Transverse colon (tissue), 4 donors: ENCODE results near the gene ZIC4. TPM values are rescaled to one million over a fixed set of nuclear protein-coding genes. Genes with fewer than 3 reads are reported as not detected.

ENCODE experiments used
- DNase-seq: peaks from one replicate; pipeline ENCODE4 v3.0.0-alpha.2; 2019
- H3K27ac ChIP-seq, 4 donors: fragments of 200-600 bp; sonication (generic); 2 replicates each; pipeline ENCODE4 v1.5.1; 2016 to 2018; ENCODE audit warnings: inconsistent platforms in 4 of 4
- H3K27me3 ChIP-seq: fragments of 200-600 bp; sonication (generic); 2 replicates; pipeline ENCODE4 v1.5.1; 2017; ENCODE audit warnings: inconsistent platforms
- H3K36me3 ChIP-seq, 4 donors: fragments of 200-600 bp; sonication (generic); 2 replicates each; pipeline ENCODE4 v1.5.1; 2017 to 2019; ENCODE audit warnings: inconsistent platforms in 4 of 4
- H3K4me1 ChIP-seq, 4 donors: fragments of 200-600 bp; sonication (generic); 2 replicates each; pipeline ENCODE4 v1.5.1; 2017 to 2020; ENCODE audit warnings: inconsistent platforms in 4 of 4
- H3K4me3 ChIP-seq, 4 donors: fragments of 200-600 bp; sonication (generic); 1 replicate in 1 of 4; 2 replicates in 3 of 4; pipeline versions ENCODE4 v1.5.1 to v1.6.1; 2017 to 2019; ENCODE audit warnings: inconsistent platforms in 4 of 4
- H3K9me3 ChIP-seq, 2 donors: fragments of 200-600 bp; sonication (generic); 2 replicates each; pipeline ENCODE4 v1.5.1; 2017 to 2019; ENCODE audit warnings: inconsistent platforms in 2 of 2
- CTCF ChIP-seq, 5 experiments: fragments of 200-600 bp in 3 of 5; fragments of 450-650 bp in 2 of 5; sonication (generic) in 3 of 5; IDR thresholded peaks; 1 replicate in 2 of 5; 2 replicates in 3 of 5; pipeline ENCODE4 v1.5.1; 2016 to 2017; ENCODE audit warnings: antibody characterized with exemption in 5 of 5, inconsistent platforms in 3 of 5, mild to moderate bottlenecking in 2 of 5, moderate library complexity in 1 of 5
- EP300 ChIP-seq: sonication (generic); formaldehyde crosslinking; IDR thresholded peaks from one replicate; pipeline ENCODE4 v1.6.1; 2017; ENCODE audit warnings: antibody characterized with exemption, low read depth
- POLR2A ChIP-seq: fragments of 450-650 bp; IDR thresholded peaks from one replicate; pipeline ENCODE4 v1.6.1; 2016; ENCODE audit warnings: antibody characterized with exemption, mild to moderate bottlenecking, moderate library complexity
- POLR2AphosphoS5 ChIP-seq, 3 donors: sonication (generic); formaldehyde crosslinking; IDR thresholded peaks; one replicate each; pipeline ENCODE4 v1.6.1; 2016; ENCODE audit warnings: antibody characterized with exemption in 3 of 3
- WGBS, 2 donors: methylation state at CpG; one replicate each; pipeline ENCODE4 v1.1.5; 2018; ENCODE audit warnings: low coverage in 1 of 2; 5-methylcytosine and 5-hydroxymethylcytosine counted together
- in situ Hi-C, 4 donors: fragments of 200-750 bp; cut with MboI; loops; one replicate each; pipeline versions ENCODE4 v1.15.0 to v1.15.1; 2017; ENCODE audit warnings: low sequenced_read_pairs in 3 of 4, low pct_ligation_motif_present in 1 of 4, low pct_unique_long_range_greater_than_20kb in 1 of 4
- intact Hi-C: fragments of 100-400 bp; cut with DNase I; formaldehyde crosslinking; loops from one replicate; pipeline ENCODE4 v1.15.1; 2023; ENCODE audit warnings: low total_unique reads
- total RNA-seq, 4 donors: library from RNA; depleted of rRNA; stranded (reverse); fragments of >200 nt; gene quantifications; one replicate each; pipeline ENCODE4 v1.1.0, GENCODE V29; 2016

The ZIC4 gene
- total RNA-seq, 4 donors from 2014 or later: not detected

DNA sequence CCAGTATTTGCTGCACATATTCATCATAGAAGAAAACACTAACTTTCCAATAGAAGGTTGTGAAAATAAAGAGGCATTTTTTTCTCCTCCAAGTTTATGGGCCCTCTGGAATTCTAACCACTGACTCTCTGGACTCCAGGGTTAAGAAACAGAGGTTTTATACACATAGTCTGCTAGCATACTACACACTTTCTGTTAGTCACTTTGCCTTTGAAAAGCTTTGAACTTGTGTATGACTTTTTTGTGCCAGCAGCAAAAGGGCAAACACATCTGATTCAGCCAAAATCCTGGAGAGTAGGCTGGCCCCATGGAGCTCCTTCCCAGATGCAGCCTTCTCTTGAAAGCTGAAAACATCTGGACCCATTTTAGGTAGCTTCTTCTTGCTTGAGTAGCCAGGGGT is 6.2 kb downstream of the ZIC4 start:
- in situ Hi-C loops: no loop called here
- no peak for DNase-seq
- H3K9me3 ChIP-seq: no peaks in the 10 kb centered on the region

DNA sequence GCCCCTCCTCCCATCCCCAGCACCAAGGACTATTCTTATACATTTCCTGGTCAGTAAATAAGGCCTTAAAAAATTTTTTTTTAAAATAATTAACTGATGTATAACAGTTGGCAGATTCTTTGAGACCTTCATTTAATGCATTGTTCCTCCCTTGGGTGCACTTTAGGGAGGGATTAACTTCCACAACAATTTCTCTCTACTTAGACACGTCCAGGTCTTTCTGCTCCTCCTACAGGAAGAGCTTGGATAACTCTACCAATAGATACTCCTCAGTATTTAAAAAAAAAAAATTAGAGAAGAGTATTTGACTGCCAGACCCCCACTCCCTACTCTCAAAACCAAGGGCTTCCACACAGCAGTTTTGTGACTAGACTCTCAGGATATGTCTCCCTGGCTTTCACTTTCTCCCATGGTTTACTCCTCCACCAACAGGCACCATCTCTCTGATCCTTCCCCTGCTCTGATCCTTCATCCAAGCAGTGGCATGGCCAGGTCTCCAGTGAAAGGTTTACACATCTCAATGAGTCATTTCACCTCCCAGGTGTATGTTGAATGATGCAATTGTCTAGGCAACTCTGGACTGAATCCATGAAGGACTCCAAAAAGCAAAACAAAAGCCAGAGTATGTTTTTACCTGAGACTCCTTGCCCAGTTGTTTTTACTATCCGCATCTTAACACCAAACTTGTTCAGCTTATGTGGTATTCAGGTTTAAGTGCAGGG is 7.4 kb downstream of the ZIC4 start:
- in situ Hi-C loops (no loop called here), intact Hi-C loops (no loop called here)
- Histone ChIP-seq H3K27ac (no peak overlapping the region), H3K4me3 (no peak overlapping the region), H3K4me1 (peaks cover 0 to 9% (median 1%) of the 10 kb centered on the region in 4 donors), H3K36me3 (no peaks in the 10 kb centered on the region), H3K27me3 (peaks cover 100% of the 10 kb centered on the region), H3K9me3 (no peaks in the 10 kb centered on the region)
- DNase-seq: no peak
- 62 to 67% methylated on average over 2 of the region's 2 CpGs for WGBS, 2 donors
- TF ChIP-seq EP300 (no peak), POLR2AphosphoS5 (IDR thresholded peaks at IDR 0.05) (no peak), CTCF (IDR thresholded peaks at IDR 0.05) (no peak), POLR2A (no peak)

More for the DNA sequence above, 6.2 kb downstream of the ZIC4 start:
- Histone ChIP-seq H3K27ac (no peak overlapping the region), H3K36me3 (no peaks in the 10 kb centered on the region), H3K27me3 (peaks cover 100% of the 10 kb centered on the region), H3K4me3 (no peak overlapping the region), H3K4me1 (peaks cover 0 to 6% (median 1%) of the 10 kb centered on the region in 4 donors)
- TF ChIP-seq POLR2AphosphoS5 (IDR thresholded peaks at IDR 0.05) (no peak), EP300 (no peak), POLR2A (no peak), CTCF (IDR thresholded peaks at IDR 0.05) (no peak)
- intact Hi-C loops: no loop called here

- Histone ChIP-seq H3K27ac (no peak overlapping the region), H3K36me3 (no peaks in the 10 kb centered on the region), H3K9me3 (no peaks in the 10 kb centered on the region), H3K27me3 (peaks cover 100% of the 10 kb centered on the region), H3K4me3 (no peak overlapping the region), H3K4me1 (peaks cover 0 to 17% (median 8%) of the 10 kb centered on the region in 4 donors)
- in situ Hi-C loops: no loop called here
- WGBS, 2 donors: 32 to 45% methylated on average over 6 to 45 of the region's 46 CpGs
- intact Hi-C loops: no loop called here
- TF ChIP-seq CTCF (IDR thresholded peaks at IDR 0.05) (no peak), POLR2AphosphoS5 (IDR thresholded peaks at IDR 0.05) (no peak), POLR2A (no peak), EP300 (no peak)
- no peak for DNase-seq
These were observed 8.2 kb downstream of the ZIC4 start for GRCh38 chr3:147397875-147398812.

DNA sequence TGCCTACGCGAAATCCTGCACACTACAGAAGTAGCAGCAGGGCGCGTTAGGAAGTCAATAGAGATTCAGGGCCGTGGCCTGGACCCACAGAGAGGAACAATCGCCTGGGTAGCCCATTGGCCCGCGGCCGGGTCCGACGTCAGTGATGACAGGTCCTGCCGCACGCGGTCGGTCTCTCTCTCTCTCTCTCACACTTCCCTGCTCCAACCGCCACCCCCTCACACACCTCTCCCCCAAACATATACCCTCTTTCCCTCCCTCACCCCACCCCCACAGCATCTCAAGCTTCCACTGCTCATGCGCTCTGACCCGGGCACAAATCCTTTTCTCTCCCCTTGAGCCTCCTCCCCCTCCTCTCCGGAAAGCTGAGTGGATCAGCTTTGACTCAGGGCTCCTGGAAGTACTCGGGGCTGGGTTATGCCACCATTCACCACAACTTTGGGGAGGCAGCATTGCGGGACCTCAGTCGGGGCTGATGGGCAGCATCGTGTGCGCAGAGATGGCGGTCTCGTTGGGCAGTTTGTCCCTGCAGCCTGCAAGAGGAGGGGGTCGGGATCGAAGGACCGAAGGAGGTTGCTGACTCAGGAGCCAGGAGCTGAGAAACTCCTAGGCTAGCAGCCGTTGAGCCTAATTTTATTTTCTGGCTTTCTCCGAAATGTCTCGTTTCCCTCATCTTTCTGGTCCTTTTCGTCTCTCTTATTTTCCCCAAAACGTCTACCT is 9.0 kb downstream of the ZIC4 start:
- Histone ChIP-seq H3K36me3 (no peaks in the 10 kb centered on the region), H3K4me1 (peaks cover 0 to 22% (median 14%) of the 10 kb centered on the region in 4 donors), H3K27ac (no peak overlapping the region), H3K9me3 (no peaks in the 10 kb centered on the region), H3K4me3 (no peak overlapping the region), H3K27me3 (peaks cover 100% of the 10 kb centered on the region)
- TF ChIP-seq POLR2A: no peak
- no peak for TF ChIP-seq EP300
- TF ChIP-seq POLR2AphosphoS5 (IDR thresholded peaks at IDR 0.05): no peak
- no peak for TF ChIP-seq CTCF (IDR thresholded peaks at IDR 0.05)
- DNase-seq: no peak
- in situ Hi-C loops (no loop called here), intact Hi-C loops (no loop called here)
- WGBS, 2 donors: 20 to 27% methylated on average over 9 to 34 of the region's 34 CpGs
